PC-3 (cell line): Measurements from ENCODE around the gene STATH.

Experiments
- EZH2 ChIP-seq: fragments of 300-600 bp; sonication (generic); IDR thresholded peaks from one replicate; pipeline ENCODE4 v1.6.1; 2017; ENCODE audit warnings: antibody characterized with exemption, mild to moderate bottlenecking, low read length; ENCODE audit not compliant: unreplicated experiment
- EZH2phosphoT487 ChIP-seq: fragments of 300-600 bp; sonication (generic); IDR thresholded peaks from 2 replicates; pipeline ENCODE4 v1.6.1; 2018; ENCODE audit warnings: mild to moderate bottlenecking, antibody characterized with exemption, low read length, borderline replicate concordance
- TF ChIP-seq, protein P1 (sequence below): fragments of 300-600 bp; sonication (generic); conservative IDR thresholded peaks from 2 replicates; pipeline ENCODE4 v1.5.1; 2017; ENCODE audit warnings: antibody characterized with exemption, low read depth, mild to moderate bottlenecking, low read length

DNA sequence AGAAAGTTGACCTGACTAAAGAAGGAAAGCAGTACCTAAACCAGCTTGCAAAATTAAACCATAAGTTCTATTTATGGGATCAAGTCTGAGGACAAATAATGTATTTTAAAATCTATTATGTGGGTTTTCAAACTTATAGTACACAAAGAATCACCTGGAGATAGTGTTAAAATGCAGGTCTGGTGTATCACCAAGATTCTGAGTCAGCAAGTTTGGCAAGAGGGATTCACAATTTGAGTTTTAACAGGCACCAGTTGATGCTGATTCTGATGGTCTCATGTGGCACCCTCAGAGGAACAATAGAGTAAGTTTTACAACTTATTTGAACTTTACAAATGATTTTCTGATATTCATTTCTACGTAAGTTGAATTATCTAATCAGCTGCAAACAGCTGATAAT is 9.1 kb upstream of the STATH start:
- no peak for TF ChIP-seq EZH2
- TF ChIP-seq, protein P1, sequence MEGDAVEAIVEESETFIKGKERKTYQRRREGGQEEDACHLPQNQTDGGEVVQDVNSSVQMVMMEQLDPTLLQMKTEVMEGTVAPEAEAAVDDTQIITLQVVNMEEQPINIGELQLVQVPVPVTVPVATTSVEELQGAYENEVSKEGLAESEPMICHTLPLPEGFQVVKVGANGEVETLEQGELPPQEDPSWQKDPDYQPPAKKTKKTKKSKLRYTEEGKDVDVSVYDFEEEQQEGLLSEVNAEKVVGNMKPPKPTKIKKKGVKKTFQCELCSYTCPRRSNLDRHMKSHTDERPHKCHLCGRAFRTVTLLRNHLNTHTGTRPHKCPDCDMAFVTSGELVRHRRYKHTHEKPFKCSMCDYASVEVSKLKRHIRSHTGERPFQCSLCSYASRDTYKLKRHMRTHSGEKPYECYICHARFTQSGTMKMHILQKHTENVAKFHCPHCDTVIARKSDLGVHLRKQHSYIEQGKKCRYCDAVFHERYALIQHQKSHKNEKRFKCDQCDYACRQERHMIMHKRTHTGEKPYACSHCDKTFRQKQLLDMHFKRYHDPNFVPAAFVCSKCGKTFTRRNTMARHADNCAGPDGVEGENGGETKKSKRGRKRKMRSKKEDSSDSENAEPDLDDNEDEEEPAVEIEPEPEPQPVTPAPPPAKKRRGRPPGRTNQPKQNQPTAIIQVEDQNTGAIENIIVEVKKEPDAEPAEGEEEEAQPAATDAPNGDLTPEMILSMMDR = no peak
- no peak for TF ChIP-seq EZH2phosphoT487
